ENCODE results near the gene ANOS1. TPM values are rescaled to one million over a fixed set of nuclear protein-coding genes. Genes with fewer than 3 reads are reported as not detected.

The ANOS1 gene
- total RNA-seq, 1 donor from 2014 or later = 9.0 TPM

DNA sequence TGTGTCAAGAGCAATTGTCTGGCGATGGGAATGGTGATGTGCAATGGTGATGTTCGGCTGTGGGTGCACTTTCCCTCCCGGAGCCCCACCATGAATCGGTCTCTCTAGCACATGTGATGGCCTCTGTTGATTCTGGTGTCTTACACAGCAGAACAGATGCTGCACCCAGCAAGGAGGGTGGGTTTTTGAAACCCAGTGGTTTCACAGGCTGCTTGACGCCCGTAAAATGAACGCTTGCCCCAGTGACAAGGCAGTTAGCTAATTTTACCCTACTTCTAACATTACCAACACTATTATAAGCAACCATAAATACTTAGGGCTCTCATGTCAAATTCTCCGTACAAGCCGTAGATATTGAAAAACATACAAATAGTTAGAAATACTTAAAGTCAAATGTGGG is 5.9 kb upstream of the ANOS1 start:
- TF ChIP-seq, protein P1, sequence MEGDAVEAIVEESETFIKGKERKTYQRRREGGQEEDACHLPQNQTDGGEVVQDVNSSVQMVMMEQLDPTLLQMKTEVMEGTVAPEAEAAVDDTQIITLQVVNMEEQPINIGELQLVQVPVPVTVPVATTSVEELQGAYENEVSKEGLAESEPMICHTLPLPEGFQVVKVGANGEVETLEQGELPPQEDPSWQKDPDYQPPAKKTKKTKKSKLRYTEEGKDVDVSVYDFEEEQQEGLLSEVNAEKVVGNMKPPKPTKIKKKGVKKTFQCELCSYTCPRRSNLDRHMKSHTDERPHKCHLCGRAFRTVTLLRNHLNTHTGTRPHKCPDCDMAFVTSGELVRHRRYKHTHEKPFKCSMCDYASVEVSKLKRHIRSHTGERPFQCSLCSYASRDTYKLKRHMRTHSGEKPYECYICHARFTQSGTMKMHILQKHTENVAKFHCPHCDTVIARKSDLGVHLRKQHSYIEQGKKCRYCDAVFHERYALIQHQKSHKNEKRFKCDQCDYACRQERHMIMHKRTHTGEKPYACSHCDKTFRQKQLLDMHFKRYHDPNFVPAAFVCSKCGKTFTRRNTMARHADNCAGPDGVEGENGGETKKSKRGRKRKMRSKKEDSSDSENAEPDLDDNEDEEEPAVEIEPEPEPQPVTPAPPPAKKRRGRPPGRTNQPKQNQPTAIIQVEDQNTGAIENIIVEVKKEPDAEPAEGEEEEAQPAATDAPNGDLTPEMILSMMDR (IDR thresholded peaks at IDR 0.05; ENCODE audit: insufficient read depth, low read length, poor library complexity, severe bottlenecking) = no peak
- peaks cover 2% of the 10 kb centered on the region for H3K27me3 ChIP-seq (ENCODE audit: control insufficient read depth, insufficient read depth, low read length)
- no peaks in the 10 kb centered on the region for H3K36me3 ChIP-seq (ENCODE audit: control insufficient read depth, insufficient read depth, low read length)
- DNase-seq (ENCODE audit: low read depth) = no peak
- no peak overlapping the region for H3K4me3 ChIP-seq (ENCODE audit: low read depth, low read length)

DNA sequence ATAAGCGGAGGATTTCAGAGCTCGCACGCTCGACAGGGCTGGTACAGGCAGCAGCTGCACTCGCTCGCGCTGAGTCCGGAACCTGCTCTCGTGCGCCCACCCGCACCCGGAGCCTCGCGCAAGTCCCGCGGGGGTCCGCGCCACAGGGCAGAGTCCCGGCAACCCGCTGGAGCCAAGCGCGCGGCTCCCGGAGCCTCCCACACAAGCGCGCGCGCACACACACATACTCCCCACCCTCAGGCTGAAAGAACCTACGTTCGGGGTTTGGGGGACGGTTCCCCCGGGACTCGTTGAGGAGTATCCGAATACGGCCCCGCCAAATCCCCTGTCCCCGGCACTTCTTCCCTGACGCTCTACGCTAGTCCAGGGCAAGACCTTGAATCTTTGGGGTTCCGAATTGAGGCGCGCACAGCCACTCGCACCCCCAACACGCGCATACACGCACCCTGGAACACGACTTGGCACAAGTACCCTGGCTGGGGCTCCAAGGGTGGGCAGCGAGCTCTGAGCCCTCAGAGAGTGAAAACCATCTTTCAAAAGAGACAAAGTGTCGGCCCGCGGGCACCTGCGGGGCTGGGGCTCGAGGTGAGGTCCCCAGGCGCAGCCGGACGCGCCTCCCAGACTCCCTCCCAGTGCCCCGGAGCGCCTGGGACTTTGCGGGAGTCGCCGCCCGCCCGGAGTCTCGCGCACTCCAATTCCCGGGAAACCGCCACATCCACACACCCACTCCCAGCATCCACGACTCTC is 952 bp downstream of the ANOS1 start:
- Histone ChIP-seq H3K4me3 (ENCODE audit: low read depth, low read length) (peak overlapping the region; percentile 41), H3K36me3 (ENCODE audit: control insufficient read depth, insufficient read depth, low read length) (no peaks in the 10 kb centered on the region), H3K27me3 (ENCODE audit: control insufficient read depth, insufficient read depth, low read length) (peaks cover 25% of the 10 kb centered on the region)
- TF ChIP-seq, protein P1 (IDR thresholded peaks at IDR 0.05; ENCODE audit: insufficient read depth, low read length, poor library complexity, severe bottlenecking) = no peak
- DNase-seq (ENCODE audit: low read depth) = no peak

DNA sequence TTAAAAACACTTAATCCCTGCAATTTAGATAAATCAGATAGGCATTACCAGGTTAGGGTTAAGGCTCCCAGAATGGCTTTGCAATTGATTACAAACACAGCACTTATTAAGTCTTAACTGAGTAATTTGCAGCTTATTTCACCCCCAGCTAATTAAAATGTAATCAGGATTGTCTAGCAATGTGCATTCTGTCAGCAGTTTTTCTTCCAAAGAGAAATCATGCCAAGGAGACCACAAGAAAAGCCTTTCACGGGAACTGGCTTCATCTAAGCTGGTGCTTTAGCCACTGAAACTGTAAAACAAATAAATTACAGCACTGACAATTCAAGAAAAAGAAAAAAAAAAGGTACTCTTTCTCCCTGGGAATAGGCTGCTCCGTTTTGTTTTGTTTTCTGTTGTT is 2.1 kb downstream of the ANOS1 start:
- H3K36me3 ChIP-seq (ENCODE audit: control insufficient read depth, insufficient read depth, low read length) = no peaks in the 10 kb centered on the region
- H3K4me3 ChIP-seq (ENCODE audit: low read depth, low read length) = no peak overlapping the region
- TF ChIP-seq, protein P1 (IDR thresholded peaks at IDR 0.05; ENCODE audit: insufficient read depth, low read length, poor library complexity, severe bottlenecking) = no peak
- DNase-seq (ENCODE audit: low read depth) = no peak
- peaks cover 25% of the 10 kb centered on the region for H3K27me3 ChIP-seq (ENCODE audit: control insufficient read depth, insufficient read depth, low read length)

DNA sequence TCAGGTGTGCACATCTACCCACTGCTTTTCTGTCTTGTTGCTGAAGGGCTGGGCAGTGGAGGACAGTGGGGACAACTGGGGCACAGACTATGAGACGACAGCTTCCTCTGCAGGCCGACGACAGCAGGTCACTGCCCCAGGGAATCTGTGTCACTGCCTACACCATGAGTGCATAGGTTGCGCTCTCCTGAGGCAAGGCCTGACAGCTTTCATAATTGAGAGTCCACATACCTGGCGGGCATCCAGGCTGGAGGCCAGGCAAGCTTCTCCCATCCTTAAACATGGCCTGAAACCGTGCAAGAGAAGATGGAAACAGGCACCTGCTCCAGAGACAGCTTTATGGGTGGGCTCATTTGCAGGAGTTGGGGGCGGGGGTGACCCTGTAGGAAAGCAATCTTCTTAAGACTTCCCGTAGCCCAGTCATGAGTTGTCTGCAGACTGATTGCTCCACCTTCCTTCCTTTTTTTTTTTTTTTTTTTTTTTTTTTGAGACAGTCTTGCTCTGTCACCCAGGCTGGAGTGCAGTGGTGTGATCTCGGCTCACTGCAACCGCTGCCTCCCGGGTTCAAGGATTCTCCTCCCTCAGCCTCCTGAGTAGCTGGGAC is 2.9 kb downstream of the ANOS1 start:
- TF ChIP-seq, protein P1 (IDR thresholded peaks at IDR 0.05; ENCODE audit: insufficient read depth, low read length, poor library complexity, severe bottlenecking) = no peak
- Histone ChIP-seq H3K36me3 (ENCODE audit: control insufficient read depth, insufficient read depth, low read length) (no peaks in the 10 kb centered on the region), H3K4me3 (ENCODE audit: low read depth, low read length) (no peak overlapping the region), H3K27me3 (ENCODE audit: control insufficient read depth, insufficient read depth, low read length) (peaks cover 25% of the 10 kb centered on the region)
- DNase-seq (ENCODE audit: low read depth) = no peak

DNA sequence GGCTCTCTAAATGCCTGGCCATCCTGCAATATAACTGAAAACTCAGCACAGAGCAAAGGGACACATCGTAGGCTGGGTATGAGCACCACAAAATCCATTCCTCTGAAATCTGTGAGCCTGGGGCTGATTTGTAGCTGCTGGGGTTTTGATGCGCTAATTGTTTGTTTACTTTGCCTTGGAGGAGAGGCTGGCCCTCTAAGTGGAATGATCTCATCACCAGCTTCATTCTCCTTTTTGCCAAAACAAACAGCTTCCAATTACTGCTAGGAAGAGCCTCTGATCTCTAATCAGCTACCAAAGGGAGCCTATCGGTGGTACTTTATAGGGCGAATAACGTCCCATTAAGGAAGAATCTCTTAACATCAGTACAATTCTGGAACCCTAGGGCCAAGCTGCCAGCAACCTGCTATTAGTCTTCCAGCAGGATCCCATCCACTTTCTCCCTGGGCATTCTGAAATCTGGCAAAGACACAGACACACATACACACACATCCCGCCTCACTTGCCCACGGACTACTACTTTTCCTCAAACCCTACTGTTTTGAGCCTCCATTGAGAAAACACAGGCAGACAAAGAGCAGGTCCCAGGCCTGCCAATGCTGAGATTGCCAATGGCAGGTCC is 5.8 kb downstream of the ANOS1 start:
- no peak for DNase-seq (ENCODE audit: low read depth)
- H3K4me3 ChIP-seq (ENCODE audit: low read depth, low read length) = no peak overlapping the region
- no peaks in the 10 kb centered on the region for H3K36me3 ChIP-seq (ENCODE audit: control insufficient read depth, insufficient read depth, low read length)

More for the DNA sequence above, 5.8 kb downstream of the ANOS1 start:
- TF ChIP-seq, protein P1 (IDR thresholded peaks at IDR 0.05; ENCODE audit: insufficient read depth, low read length, poor library complexity, severe bottlenecking) = no peak
- peaks cover 14% of the 10 kb centered on the region for H3K27me3 ChIP-seq (ENCODE audit: control insufficient read depth, insufficient read depth, low read length)

Measured in kidney epithelial cell (primary cell).